DOHH2 (cell line): Measurements from ENCODE around the gene PANK3.

Source experiments
- H3F3A ChIP-seq: fragments of 200-600 bp; sonication (generic), shearing (Covaris generic); 2 replicates; pipeline ENCODE4 v1.6.0; 2016; ENCODE audit warnings: antibody characterized with exemption, mild to moderate bottlenecking; ENCODE audit not compliant: control insufficient read depth, insufficient read depth
- H3K27ac ChIP-seq: fragments of 200-600 bp; sonication (generic); 2 replicates; pipeline ENCODE4 v1.5.1; 2014; ENCODE audit warnings: low read depth, mild to moderate bottlenecking, low read length, moderate library complexity
- H3K27me3 ChIP-seq: fragments of 200-600 bp; sonication (generic); 2 replicates; pipeline ENCODE4 v1.6.1; 2014; ENCODE audit warnings: mild to moderate bottlenecking, low read length, mixed read lengths; ENCODE audit not compliant: control insufficient read depth
- H3K36me3 ChIP-seq: fragments of 200-600 bp; sonication (generic); 2 replicates; pipeline ENCODE4 v1.6.1; 2014; ENCODE audit warnings: mild to moderate bottlenecking, low read length, moderate library complexity, mixed read lengths; ENCODE audit not compliant: control insufficient read depth
- H3K4me1 ChIP-seq: fragments of 200-600 bp; sonication (generic); 2 replicates; pipeline ENCODE4 v1.6.1; 2014; ENCODE audit warnings: mild to moderate bottlenecking, low read length, mixed read lengths; ENCODE audit not compliant: control insufficient read depth
- H3K4me2 ChIP-seq: fragments of 200-600 bp; sonication (generic); 2 replicates; pipeline ENCODE4 v1.6.0; 2014; ENCODE audit warnings: mild to moderate bottlenecking, low read length, moderate library complexity
- H3K4me3 ChIP-seq: fragments of 200-600 bp; sonication (generic); 2 replicates; pipeline ENCODE4 v1.5.1; 2014; ENCODE audit warnings: mild to moderate bottlenecking, low read length, mixed read lengths
- H3K79me2 ChIP-seq: fragments of 200-600 bp; sonication (generic); 2 replicates; pipeline ENCODE4 v1.6.1; 2014; ENCODE audit warnings: mild to moderate bottlenecking, low read length, mixed read lengths; ENCODE audit not compliant: control insufficient read depth
- H3K9me2 ChIP-seq: fragments of 200-600 bp; sonication (generic); replicated peaks from 2 replicates; pipeline ENCODE4 v1.6.1; 2014; ENCODE audit warnings: mild to moderate bottlenecking, low read length, mixed read lengths; ENCODE audit not compliant: control insufficient read depth
- H3K9me3 ChIP-seq: fragments of 200-600 bp; sonication (generic); 2 replicates; pipeline ENCODE4 v1.6.1; 2014; ENCODE audit warnings: antibody characterized with exemption, low read length, mixed read lengths; ENCODE audit not compliant: control insufficient read depth, insufficient read depth
- H4K20me1 ChIP-seq: fragments of 200-600 bp; sonication (generic); 2 replicates; pipeline ENCODE4 v1.6.0; 2014; ENCODE audit warnings: low read depth, mild to moderate bottlenecking, antibody characterized with exemption, low read length, moderate library complexity; ENCODE audit not compliant: control insufficient read depth, insufficient read depth
- EZH2phosphoT487 ChIP-seq: fragments of 200-600 bp; sonication (generic); IDR thresholded peaks from 2 replicates; pipeline ENCODE4 v1.6.1; 2017; ENCODE audit warnings: borderline replicate concordance, mild to moderate bottlenecking, antibody characterized with exemption, low read length, moderate library complexity, mixed read lengths
- TF ChIP-seq, protein P1 (sequence below): fragments of 200-600 bp; sonication (generic); IDR thresholded peaks from one replicate; pipeline ENCODE4 v1.5.1; 2014; ENCODE audit warnings: antibody characterized with exemption, mild to moderate bottlenecking, low read depth, low read length; ENCODE audit not compliant: poor library complexity, severe bottlenecking

Gene PANK3

DNA sequence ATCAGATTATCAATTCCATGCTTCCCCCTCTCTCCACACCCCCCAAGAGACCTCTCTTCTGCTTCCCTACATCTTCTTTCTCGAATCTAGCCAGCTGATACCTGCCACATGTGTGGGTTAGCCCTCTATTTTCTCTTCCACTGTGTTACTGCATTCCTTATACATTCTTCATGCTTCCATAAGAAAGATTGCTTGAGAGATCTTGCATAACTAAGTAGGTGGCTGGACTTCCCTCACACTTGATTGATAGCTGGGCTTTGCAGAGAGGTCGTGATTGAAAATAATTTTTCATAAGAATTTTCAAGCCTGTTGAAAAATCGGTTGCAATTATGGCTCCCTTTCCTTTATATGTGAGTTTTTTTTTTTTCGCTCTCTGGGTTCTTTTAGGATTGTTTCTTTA is 33.0 kb upstream of the PANK3 start:
- H3K9me2 ChIP-seq = no peaks in the 10 kb centered on the region
- H3K36me3 ChIP-seq = no peaks in the 10 kb centered on the region
- H3K79me2 ChIP-seq = no peaks in the 10 kb centered on the region
- H3K4me1 ChIP-seq = no peaks in the 10 kb centered on the region
- no peaks in the 10 kb centered on the region; the same call in 1 of the 2 replicates for H3K27me3 ChIP-seq
- no peaks in the 10 kb centered on the region for H3K9me3 ChIP-seq
- H3K4me2 ChIP-seq = no peak overlapping the region
- H3F3A ChIP-seq = no peaks in the 10 kb centered on the region
- H3K27ac ChIP-seq = no peak overlapping the region
- no peak for TF ChIP-seq EZH2phosphoT487
- TF ChIP-seq, protein P1, sequence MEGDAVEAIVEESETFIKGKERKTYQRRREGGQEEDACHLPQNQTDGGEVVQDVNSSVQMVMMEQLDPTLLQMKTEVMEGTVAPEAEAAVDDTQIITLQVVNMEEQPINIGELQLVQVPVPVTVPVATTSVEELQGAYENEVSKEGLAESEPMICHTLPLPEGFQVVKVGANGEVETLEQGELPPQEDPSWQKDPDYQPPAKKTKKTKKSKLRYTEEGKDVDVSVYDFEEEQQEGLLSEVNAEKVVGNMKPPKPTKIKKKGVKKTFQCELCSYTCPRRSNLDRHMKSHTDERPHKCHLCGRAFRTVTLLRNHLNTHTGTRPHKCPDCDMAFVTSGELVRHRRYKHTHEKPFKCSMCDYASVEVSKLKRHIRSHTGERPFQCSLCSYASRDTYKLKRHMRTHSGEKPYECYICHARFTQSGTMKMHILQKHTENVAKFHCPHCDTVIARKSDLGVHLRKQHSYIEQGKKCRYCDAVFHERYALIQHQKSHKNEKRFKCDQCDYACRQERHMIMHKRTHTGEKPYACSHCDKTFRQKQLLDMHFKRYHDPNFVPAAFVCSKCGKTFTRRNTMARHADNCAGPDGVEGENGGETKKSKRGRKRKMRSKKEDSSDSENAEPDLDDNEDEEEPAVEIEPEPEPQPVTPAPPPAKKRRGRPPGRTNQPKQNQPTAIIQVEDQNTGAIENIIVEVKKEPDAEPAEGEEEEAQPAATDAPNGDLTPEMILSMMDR = no peak
- no peak overlapping the region for H3K4me3 ChIP-seq
- H4K20me1 ChIP-seq = no peaks in the 10 kb centered on the region

DNA sequence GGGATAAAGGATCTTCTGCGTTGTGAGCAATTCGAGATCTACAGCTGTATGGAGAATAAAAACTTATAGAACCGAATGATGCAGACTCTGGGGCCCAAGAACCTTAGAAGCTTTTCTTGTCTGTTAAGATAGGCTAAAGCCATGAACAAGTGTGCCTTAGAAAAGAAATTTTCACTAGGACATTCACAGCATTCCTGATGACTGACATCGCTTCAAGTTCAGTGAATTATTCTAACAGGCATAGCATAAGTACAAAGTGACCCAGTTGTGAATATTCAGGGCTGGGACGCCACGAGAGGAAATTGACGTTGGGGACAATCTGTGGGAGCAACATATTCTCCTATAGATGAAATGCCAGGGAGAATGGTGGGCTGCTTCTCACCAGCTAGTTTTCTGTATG is 32.0 kb upstream of the PANK3 start:
- Histone ChIP-seq H3F3A (no peaks in the 10 kb centered on the region), H3K9me3 (no peaks in the 10 kb centered on the region), H3K27me3 (no peaks in the 10 kb centered on the region; the same call in 1 of the 2 replicates), H3K36me3 (no peaks in the 10 kb centered on the region), H3K4me3 (no peak overlapping the region), H4K20me1 (no peaks in the 10 kb centered on the region), H3K4me2 (no peak overlapping the region), H3K9me2 (no peaks in the 10 kb centered on the region), H3K27ac (no peak overlapping the region), H3K4me1 (no peaks in the 10 kb centered on the region), H3K79me2 (no peaks in the 10 kb centered on the region)
- TF ChIP-seq, protein P1 = no peak
- no peak for TF ChIP-seq EZH2phosphoT487

DNA sequence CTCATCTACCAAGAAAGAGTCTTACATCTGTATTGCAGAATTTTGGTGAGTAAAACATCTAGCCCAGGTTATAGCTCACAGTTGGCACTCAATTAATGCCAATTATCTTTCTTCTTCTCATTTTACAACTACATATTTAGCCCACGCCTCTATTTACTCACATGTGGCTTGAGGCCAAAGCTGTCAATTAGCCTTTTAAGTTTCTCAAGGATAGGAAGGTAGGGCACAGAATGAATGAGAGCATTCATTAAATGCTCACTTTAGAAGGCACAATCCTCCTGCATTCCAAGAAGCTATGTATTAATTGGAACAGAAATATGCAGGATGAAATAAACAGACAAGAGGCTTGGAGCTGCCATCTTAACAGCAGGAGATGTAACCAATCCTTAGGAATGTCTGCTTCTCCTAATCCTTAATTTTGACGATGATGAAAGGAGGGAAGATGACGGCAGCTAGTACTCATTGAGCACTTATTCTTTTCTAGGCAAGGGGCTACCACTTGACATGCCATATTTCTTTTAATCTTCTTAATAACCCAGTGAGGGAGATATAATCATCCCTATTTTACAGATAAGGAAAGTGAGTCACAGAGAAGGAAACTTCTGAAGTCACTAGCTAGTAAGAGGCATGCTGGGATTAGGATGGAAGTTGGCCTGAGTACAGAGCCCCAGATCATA is 30.8 kb upstream of the PANK3 start:
- no peaks in the 10 kb centered on the region for H4K20me1 ChIP-seq
- no peak overlapping the region for H3K27ac ChIP-seq
- H3K4me3 ChIP-seq = no peak overlapping the region
- H3K9me2 ChIP-seq = no peaks in the 10 kb centered on the region
- H3K4me1 ChIP-seq = no peaks in the 10 kb centered on the region
- H3F3A ChIP-seq = no peaks in the 10 kb centered on the region
- TF ChIP-seq, protein P1 = no peak
- no peak for TF ChIP-seq EZH2phosphoT487
- H3K36me3 ChIP-seq = no peaks in the 10 kb centered on the region
- no peaks in the 10 kb centered on the region for H3K79me2 ChIP-seq
- no peaks in the 10 kb centered on the region for H3K9me3 ChIP-seq
- no peaks in the 10 kb centered on the region; the same call in 1 of the 2 replicates for H3K27me3 ChIP-seq
- no peak overlapping the region for H3K4me2 ChIP-seq
